Measurements from ENCODE around the gene PANK4.
"Not testable (repeated sequence)": the region's sequence is repeated elsewhere in the genome, so short reads cannot be mapped to it uniquely, and the experiment has no call there.

PANK4 gene

DNA sequence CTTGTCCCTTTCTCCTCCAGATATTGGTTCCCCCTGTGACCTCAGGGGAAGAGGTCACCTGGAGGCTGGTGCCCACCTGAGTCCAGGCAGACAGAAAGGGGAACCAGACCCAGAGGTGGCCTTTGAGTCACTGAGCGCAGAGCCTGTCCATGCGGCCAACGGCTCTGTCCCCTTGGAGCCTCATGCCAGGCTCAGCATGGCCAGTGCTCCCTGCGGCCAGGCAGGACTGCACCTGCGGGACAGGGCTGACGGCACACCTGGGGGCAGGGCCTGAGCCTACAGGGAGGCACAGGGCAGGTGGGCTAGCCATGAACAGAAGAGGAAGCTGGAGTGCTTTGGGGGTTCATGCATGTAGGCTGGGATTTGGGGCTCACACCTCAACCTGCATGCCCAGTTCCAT is 32.5 kb upstream of the PANK4 start:
- DNase-seq (ENCODE audit: low read depth), result no peak

GRCh38 chr1:2558420-2558819 is 32.0 kb upstream of the PANK4 start:
- no peak for DNase-seq (ENCODE audit: low read depth)

GRCh38 chr1:2557482-2558400 is 31.3 kb upstream of the PANK4 start:
- DNase-seq (ENCODE audit: low read depth), result no peak

DNA sequence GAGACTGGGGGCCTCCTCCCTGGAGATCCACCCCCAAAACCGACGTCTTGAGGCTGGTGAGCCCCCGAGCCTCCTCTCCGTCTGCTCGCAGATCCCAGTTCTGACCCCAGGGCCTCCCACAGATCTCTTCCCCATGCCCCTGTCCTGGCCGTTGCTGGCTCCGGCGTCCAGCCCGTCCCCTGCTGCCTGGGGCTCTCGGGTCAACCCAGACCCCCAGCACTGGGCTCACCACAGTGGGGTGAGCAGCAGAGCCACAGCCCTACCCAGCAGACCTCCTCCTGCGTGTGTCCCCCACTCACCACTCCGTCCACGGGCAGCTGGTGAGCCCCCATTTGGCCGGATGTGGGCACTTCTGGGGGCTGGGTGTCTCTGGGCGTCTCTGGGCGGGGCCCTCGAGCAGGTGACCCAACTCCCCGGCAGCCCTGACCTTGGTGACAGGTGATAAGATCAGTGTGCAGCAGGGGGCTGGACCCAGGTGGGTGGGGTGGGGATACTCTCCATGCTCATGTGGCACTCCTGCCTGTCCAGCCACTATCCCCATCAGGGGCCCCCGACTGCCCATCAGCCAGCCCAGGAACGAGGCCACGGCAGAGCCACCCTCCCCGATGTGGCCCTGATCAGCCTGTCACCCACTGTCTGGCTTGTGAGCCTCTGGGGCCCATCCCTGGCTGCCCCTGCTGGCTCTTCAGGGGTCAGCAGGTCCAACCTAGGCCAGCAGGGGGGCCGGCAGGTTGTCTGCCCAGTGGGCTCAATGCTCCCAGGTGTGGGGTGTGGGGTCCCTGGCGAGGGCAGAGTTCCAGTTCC is 30.5 kb upstream of the PANK4 start:
- DNase-seq (ENCODE audit: low read depth), result no peak

DNA sequence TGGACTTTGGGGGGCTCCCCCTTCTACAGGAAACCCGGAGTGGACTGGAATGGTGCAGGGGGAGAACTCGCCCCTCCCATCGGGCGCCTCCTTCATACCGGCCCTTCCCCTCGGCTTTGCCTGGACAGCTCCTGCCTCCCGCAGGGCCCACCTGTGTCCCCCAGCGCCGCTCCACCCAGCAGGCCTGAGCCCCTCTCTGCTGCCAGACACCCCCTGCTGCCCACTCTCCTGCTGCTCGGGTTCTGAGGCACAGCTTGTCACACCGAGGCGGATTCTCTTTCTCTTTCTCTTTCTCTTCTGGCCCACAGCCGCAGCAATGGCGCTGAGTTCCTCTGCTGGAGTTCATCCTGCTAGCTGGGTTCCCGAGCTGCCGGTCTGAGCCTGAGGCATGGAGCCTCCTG is 29.9 kb upstream of the PANK4 start, which contains the start of gene TNFRSF14:
Gene TNFRSF14 (plus strand): TSS at position 95 of the 401 bp plus-strand sequence. CDS start 294 bp downstream, at position 389.
- peak; percentile 52 for DNase-seq (ENCODE audit: low read depth)

DNA sequence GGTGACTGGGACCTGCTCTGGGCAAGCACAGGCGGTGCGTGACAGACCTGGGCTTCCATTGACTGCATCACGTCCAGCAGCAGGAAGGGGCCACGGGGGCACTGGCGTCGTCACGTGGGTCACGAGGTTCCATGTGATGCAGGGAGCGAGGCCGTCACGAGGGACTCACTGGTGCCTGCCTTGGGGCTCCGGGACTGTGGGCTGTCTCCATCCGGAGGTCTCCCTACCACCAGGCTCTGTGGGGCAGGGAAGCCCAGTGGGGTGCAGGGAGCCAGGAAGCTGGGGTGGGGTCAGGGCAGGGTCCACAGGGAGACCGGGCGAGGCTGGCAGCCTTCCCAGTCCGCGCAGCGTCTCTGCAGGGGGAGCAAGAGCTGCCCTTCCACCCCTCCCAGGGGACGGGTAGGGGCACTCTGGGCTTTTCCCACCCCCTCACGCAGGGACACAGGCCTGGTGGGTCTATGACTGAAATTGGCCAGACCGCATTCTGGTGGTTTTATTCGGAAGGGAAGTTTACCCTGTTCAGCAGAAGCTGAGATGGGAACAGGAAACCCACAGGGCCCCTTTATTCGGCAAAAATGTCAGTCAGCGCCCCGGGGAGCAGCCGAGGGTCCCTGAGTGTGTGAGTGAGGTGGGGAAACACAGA is 29.4 kb upstream of the PANK4 start:
- peak; percentile 51 for DNase-seq (ENCODE audit: low read depth)

DNA sequence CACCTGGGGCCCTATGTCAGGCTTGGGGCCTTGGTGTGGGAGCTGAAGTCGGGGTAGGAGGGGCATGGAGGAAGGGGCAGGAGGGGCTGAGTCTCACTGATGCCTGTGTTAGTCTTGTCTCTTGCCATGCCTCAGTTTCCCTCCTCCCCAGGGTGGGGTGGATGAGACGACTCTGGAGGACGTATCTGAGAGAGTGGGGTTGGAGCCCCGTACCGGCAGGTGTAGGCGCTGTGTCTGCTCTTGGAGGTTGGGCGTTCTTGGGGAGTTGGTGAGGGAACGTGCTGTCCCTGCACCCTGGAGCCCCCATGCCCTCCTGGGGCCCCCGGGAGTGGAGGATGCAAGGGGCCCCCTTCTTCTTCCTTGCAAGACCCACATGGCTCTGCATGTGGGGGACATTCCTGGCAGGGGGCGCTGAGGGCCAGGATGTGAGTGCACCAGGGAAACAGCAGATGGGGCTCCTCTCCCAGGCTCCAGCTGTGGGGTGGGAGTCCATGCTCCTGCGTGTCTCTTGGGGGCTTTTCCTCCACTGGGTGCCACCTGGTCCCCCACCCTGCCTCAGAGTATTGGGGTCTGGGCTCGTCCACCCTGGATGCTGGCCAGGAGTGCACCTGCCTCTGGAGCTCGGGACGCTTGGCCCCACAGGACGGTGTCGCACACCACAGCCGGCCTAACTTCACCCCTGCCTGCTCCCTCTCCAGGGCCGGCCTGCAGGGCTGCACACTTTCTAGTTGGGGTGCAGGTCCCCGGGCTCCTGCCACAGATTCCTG is 28.4 kb upstream of the PANK4 start:
- DNase-seq (ENCODE audit: low read depth), result no peak

DNA sequence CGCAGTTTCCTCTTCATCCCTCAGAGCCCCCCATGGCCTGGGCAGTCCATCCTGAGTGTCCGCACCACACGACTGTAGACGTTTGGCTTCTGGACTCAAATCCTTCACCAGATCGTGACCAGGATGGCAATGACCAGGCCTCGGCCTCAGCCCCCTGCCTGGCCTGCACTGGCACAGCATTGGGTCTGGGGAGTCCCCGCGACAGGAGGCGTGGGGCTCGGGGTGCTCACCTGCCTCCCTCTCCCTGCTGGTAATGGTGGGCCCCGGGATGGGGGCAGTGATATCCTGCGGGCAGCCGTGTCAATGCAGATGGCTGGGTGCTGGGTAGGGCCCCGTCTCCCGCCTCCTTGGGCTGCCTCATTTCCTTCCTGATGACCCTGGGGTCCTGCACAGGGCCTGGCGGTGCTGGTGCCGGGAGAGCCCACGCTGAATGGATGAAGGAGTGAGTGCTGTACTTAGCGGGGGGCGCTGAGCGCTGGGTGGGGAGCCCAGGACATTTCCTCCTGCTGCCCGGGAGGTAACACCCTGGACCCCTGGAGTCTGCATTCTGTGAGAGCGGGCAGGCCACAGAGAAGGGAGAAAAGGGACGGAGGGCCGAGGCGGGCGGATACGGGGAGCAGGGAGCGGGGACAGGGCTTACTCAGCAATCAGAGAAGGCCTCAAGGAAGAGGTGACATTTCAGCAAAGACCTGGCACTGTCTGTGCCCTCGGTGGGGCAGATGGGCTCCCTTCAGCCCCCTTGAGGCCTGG is 27.6 kb upstream of the PANK4 start:
- no peak for DNase-seq (ENCODE audit: low read depth)

GRCh38 chr1:2553076-2553475 is 26.7 kb upstream of the PANK4 start:
- DNase-seq (ENCODE audit: low read depth), result not testable (repeated sequence)

GRCh38 chr1:2552189-2552588 is 25.8 kb upstream of the PANK4 start:
- DNase-seq (ENCODE audit: low read depth), result no peak

DNA sequence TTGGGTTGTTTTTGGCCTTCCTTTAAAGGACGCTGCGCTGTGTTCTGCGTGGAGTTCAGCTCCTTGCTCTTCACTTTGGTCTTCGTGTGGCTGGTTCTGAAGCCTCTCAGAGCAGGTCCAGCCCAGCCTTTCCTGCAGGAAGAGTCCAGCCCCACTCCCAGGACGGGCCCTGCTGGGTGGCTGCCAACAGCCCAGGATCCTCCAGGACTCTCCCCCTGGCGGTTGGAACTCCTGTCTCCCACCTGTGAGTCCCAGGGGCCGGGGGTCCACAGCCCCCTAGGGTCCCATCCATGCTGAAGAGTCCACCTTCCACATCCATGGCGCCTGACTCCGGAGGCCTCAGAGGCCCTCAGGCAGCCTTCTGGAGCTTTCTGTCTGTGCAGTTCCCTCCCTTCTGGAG is 25.1 kb upstream of the PANK4 start:
- DNase-seq (ENCODE audit: low read depth), result not testable (repeated sequence)

- DNase-seq (ENCODE audit: low read depth), result not testable (repeated sequence)
Observed at GRCh38 chr1:2550309-2550861, 24.0 kb upstream of the PANK4 start.

GRCh38 chr1:2549367-2550029 is 23.1 kb upstream of the PANK4 start:
- DNase-seq (ENCODE audit: low read depth), result not testable (repeated sequence)

- DNase-seq (ENCODE audit: low read depth), result peak; percentile 74
Observed at GRCh38 chr1:2548068-2548589, 21.7 kb upstream of the PANK4 start.

- DNase-seq (ENCODE audit: low read depth), result no peak
Observed at GRCh38 chr1:2547210-2548067, 21.0 kb upstream of the PANK4 start.

DNA sequence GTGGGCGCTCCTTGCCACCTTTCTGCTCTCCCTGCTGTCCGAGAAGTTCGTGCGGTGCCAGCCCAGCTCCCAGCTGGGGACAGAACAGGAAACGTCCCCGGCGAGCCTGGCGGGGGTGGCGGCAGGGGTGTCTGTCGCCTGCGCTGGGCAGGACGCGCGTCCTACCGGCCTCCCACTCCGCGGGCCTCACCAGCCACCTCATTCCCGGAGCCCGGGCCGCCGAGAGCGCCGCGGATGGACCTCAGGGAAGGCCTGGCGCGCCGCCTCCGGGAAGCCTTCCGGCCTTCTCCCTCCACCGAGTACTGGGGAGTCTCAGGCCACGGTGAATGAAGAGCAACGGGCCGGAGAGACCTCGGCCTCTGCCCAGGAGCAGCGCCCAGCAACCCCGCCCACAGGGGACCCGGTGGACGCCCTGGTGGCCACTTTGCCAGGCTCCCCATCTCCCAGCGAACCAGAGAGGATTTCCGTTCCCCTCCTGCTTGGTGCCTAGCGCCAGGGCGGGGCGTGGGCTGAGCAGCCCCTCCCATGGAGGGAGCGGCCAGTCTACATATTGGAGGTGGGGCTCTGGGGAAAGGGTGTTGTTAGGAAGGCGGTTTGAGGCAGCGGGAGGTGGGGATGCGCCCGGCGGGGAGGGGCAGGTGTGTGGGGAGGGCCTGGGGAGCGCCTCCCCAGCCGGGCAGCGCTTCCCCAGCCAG is 20.3 kb upstream of the PANK4 start:
- peak; percentile 73 for DNase-seq (ENCODE audit: low read depth)

DNA sequence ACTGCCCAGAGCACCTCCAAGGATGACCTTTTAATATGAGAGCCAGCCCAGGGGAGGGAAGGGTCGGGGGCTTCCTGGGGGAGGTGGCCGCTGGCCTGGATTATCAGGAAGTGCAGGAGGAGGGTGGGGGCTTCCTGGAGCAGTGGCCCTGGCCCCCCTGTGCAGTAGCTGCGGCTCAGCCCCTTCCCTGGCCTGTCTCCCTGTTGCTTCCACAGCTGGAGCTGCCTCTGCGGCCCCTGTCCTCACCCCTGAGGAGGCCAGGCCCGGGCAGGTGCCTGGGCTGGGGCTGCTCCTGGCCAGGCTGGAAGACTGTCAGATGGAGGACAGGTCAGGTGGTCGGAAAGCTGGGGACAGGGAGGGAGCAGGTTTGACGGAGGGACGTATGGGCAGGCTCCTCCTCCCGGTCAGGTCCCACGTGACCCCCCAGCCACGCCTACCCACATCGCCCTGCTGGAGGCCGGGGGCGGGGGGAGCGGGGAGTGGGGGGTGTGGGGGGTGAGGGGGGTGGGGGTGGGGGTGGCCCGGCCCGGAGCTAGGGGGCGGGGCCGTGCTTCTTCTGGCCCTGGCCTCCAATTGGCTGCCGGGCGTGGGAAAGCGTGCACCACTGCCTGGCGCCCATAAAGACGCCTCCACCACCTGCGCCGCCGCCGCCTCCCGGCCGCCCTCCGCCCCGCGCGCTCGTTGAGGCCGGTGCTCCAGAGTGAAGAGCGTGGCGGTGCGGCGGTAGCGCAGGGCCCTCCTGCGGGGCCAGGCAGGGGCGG is 19.5 kb upstream of the PANK4 start:
- peak; percentile 83 for DNase-seq (ENCODE audit: low read depth)
